HepG2 (cell line): ENCODE data around the gene INPP1. TPM values are rescaled to one million over a fixed set of nuclear protein-coding genes. Genes with fewer than 3 reads are reported as not detected.

ENCODE experiments used
- EEA1 ChIP-seq: sonication (generic); formaldehyde crosslinking; IDR thresholded peaks from 2 replicates; pipeline ENCODE4 v1.5.1; 2020; ENCODE audit warnings: mild to moderate bottlenecking, missing genetic modification reagents, borderline replicate concordance
- FOSL2 ChIP-seq: sonication (generic); formaldehyde crosslinking; IDR thresholded peaks from 2 replicates; pipeline ENCODE4 v1.4.0; 2020; ENCODE audit warnings: missing genetic modification reagents
- HNF4A ChIP-seq: sonication (generic); formaldehyde crosslinking; IDR thresholded peaks from 2 replicates; pipeline ENCODE4 v1.4.0; 2020; ENCODE audit warnings: missing genetic modification reagents
- NBN ChIP-seq: fragments of 450-650 bp; conservative IDR thresholded peaks from 2 replicates; pipeline ENCODE4 v1.6.1; 2017
- PTBP1 ChIP-seq: fragments of 200-400 bp; formaldehyde crosslinking; IDR thresholded peaks from 2 replicates; pipeline ENCODE4 v1.6.1; 2018; ENCODE audit warnings: low read length, low read depth; ENCODE audit not compliant: poor library complexity, severe bottlenecking
- SPEN ChIP-seq: sonication (generic); formaldehyde crosslinking; IDR thresholded peaks from 2 replicates; pipeline ENCODE4 v1.5.1; 2020; ENCODE audit warnings: low read depth, mild to moderate bottlenecking, missing genetic modification reagents
- TFE3 ChIP-seq: IDR thresholded peaks from 2 replicates; pipeline ENCODE4 v1.6.1; 2016
- TMF1 ChIP-seq: sonication (generic); formaldehyde crosslinking; IDR thresholded peaks from 2 replicates; pipeline ENCODE4 v1.8.1; 2022; ENCODE audit warnings: low read depth, missing genetic modification reagents
- ZBTB20 ChIP-seq: sonication (generic); formaldehyde crosslinking; IDR thresholded peaks from 2 replicates; pipeline ENCODE4 v1.8.1; 2023; ENCODE audit warnings: missing genetic modification reagents, low read depth, mild to moderate bottlenecking, borderline replicate concordance
- ZBTB26 ChIP-seq: IDR thresholded peaks from 2 replicates; pipeline ENCODE4 v1.6.1; 2016; ENCODE audit warnings: missing compliant biosample characterization, missing genetic modification reagents, borderline replicate concordance
- ZBTB37 ChIP-seq: sonication (generic); formaldehyde crosslinking; IDR thresholded peaks from 2 replicates; pipeline ENCODE4 v1.4.0; 2020; ENCODE audit warnings: mild to moderate bottlenecking, missing genetic modification reagents
- ZBTB49 ChIP-seq: sonication (generic); formaldehyde crosslinking; IDR thresholded peaks from 2 replicates; pipeline ENCODE4 v1.4.0; 2020; ENCODE audit warnings: missing genetic modification reagents, borderline replicate concordance
- ZNF180 ChIP-seq: sonication (generic); formaldehyde crosslinking; IDR thresholded peaks from 2 replicates; pipeline ENCODE4 v1.4.0; 2020; ENCODE audit warnings: low read depth, missing genetic modification reagents, borderline replicate concordance
- ZNF276 ChIP-seq: sonication (generic); formaldehyde crosslinking; IDR thresholded peaks from 2 replicates; pipeline ENCODE4 v1.4.0; 2020; ENCODE audit warnings: mild to moderate bottlenecking, low read depth, missing genetic modification reagents
- ZNF30 ChIP-seq: sonication (generic); formaldehyde crosslinking; IDR thresholded peaks from 2 replicates; pipeline ENCODE4 v1.5.0; 2020; ENCODE audit warnings: mild to moderate bottlenecking, missing genetic modification reagents
- ZNF432 ChIP-seq: sonication (generic); formaldehyde crosslinking; IDR thresholded peaks from 2 replicates; pipeline ENCODE4 v1.5.0; 2020; ENCODE audit warnings: missing genetic modification reagents, mild to moderate bottlenecking, borderline replicate concordance
- ZSCAN5A ChIP-seq: sonication (generic); formaldehyde crosslinking; IDR thresholded peaks from 2 replicates; pipeline ENCODE4 v1.8.0; 2022; ENCODE audit warnings: mild to moderate bottlenecking, missing genetic modification reagents, borderline replicate concordance
- polyA plus RNA-seq, 8 experiments: library from polyadenylated mRNA; depleted of rRNA in 3 of 8; stranded (reverse) in 7 of 8; unstranded in 1 of 8; fragments of >200 nt; fragmentation: Illumina TruSeq in 4 of 8; extraction: Trizol in 4 of 8; gene quantifications; 2 replicates each; pipeline versions ENCODE4 v1.2.1 to v1.2.3, GENCODE V29; 2011 to 2016; ENCODE audit warnings: low read depth in 4 of 8, missing spikeins in 1 of 8, mixed read lengths in 1 of 8; ENCODE audit not compliant: insufficient read depth in 1 of 8
- total RNA-seq, 5 experiments: library from RNA; depleted of rRNA; stranded (reverse); fragments of >200 nt; fragmentation: Illumina TruSeq; extraction: Trizol; gene quantifications; 2 replicates each; pipeline ENCODE4 v1.2.3, GENCODE V29; 2016; ENCODE audit warnings: low read depth in 1 of 5

Gene INPP1
- total and polyA plus RNA-seq, 2 of the 13 experiments (the other 11 are each of a cell fraction or from before 2014, with no cell fraction given): 10.0 to 13.3 TPM

- TF ChIP-seq ZNF276: peak; percentile 92; the same call in 1 of the 2 replicates
- TF ChIP-seq HNF4A (CRISPR knock-in tag): peak; percentile 90
- TF ChIP-seq ZBTB26 (CRISPR knock-in tag): peak; percentile 87
- no peak for TF ChIP-seq ZNF432
- peak; percentile 96 for TF ChIP-seq ZSCAN5A
- no peak for TF ChIP-seq ZNF180
- no peak for TF ChIP-seq PTBP1
- peak; percentile 61; the same call in 1 of the 2 replicates for TF ChIP-seq SPEN (CRISPR knock-in tag)
- peak; percentile 93 for TF ChIP-seq ZBTB20 (CRISPR knock-in tag)
- TF ChIP-seq NBN: no peak
- TF ChIP-seq TMF1 (CRISPR knock-in tag): peak; percentile 88
- TF ChIP-seq EEA1: no peak
- TF ChIP-seq ZBTB37 (CRISPR knock-in tag): no peak; the same call in 1 of the 2 replicates
- TF ChIP-seq ZNF30 (CRISPR knock-in tag): no peak
- TF ChIP-seq ZBTB49 (CRISPR knock-in tag): no peak
- TF ChIP-seq TFE3 (CRISPR knock-in tag): peak; percentile 87
- peak; percentile 90 for TF ChIP-seq FOSL2 (CRISPR knock-in tag)
Measured at GRCh38 chr2:190352668-190353536, 9.5 kb downstream of the INPP1 start (continued).
